IPS DF 4.7 (cell line): ENCODE measurements around the gene MAN1B1.
A peak's percentile ranks its signal among the peaks of the same experiment; 100 is the strongest.

Experiments used
- DNase-seq: peaks from one replicate; pipeline ENCODE4 v3.0.0-alpha.2; 2013; ENCODE audit warnings: low spot score; ENCODE audit errors: extremely low read depth

MAN1B1 gene

GRCh38 chr9:137086531-137087408 is at the start of gene MAN1B1:
Gene MAN1B1, plus strand, starts transcription at chr9:137086985. Its CDS starts 15 bp downstream, at chr9:137087000.
- DNase-seq = peak; percentile 98

GRCh38 chr9:137037035-137037434 is 49.8 kb upstream of the MAN1B1 start:
- no peak for DNase-seq

GRCh38 chr9:137037483-137037882 is 49.3 kb upstream of the MAN1B1 start:
- DNase-seq = no peak

GRCh38 chr9:137038916-137039315 is 47.9 kb upstream of the MAN1B1 start:
- DNase-seq = no peak

GRCh38 chr9:137039611-137040366 is 47.0 kb upstream of the MAN1B1 start:
- DNase-seq = no peak

GRCh38 chr9:137040568-137040967 is 46.2 kb upstream of the MAN1B1 start:
- DNase-seq = no peak

- no peak for DNase-seq
These were observed 45.7 kb upstream of the MAN1B1 start for GRCh38 chr9:137041124-137041523.

GRCh38 chr9:137042751-137043727 is 43.7 kb upstream of the MAN1B1 start:
- DNase-seq = no peak

GRCh38 chr9:137044037-137044436 is 42.7 kb upstream of the MAN1B1 start:
- no peak for DNase-seq

- DNase-seq = no peak
These were observed 42.1 kb upstream of the MAN1B1 start for GRCh38 chr9:137044502-137045177.

- DNase-seq = no peak
These were observed 41.3 kb upstream of the MAN1B1 start for GRCh38 chr9:137045294-137046087.

- no peak for DNase-seq
These were observed 40.5 kb upstream of the MAN1B1 start, which contains the start of gene NPDC1 for GRCh38 chr9:137046088-137046787. Gene NPDC1, minus strand, starts transcription at chr9:137046177. Its CDS starts 188 bp downstream, at chr9:137045989.

GRCh38 chr9:137048655-137049543 is 37.9 kb upstream of the MAN1B1 start:
- no peak for DNase-seq

- no peak for DNase-seq
These were observed 37.0 kb upstream of the MAN1B1 start for GRCh38 chr9:137049544-137050449.

GRCh38 chr9:137050570-137050969 is 36.2 kb upstream of the MAN1B1 start:
- DNase-seq = no peak

- no peak for DNase-seq
These were observed 35.5 kb upstream of the MAN1B1 start for GRCh38 chr9:137051145-137051724.

GRCh38 chr9:137052293-137052692 is 34.5 kb upstream of the MAN1B1 start:
- no peak for DNase-seq
